Liver (tissue), 9 donors: Measurements from ENCODE around the gene CLTA. TPM values are rescaled to one million over a fixed set of nuclear protein-coding genes. Genes with fewer than 3 reads are reported as not detected.
"Not testable (repeated sequence)": the region's sequence is repeated elsewhere in the genome, so short reads cannot be mapped to it uniquely, and the experiment has no call there.

Source experiments
- DNase-seq: peaks from one replicate; pipeline ENCODE4 v3.0.0-alpha.2; 2017; ENCODE audit warnings: low spot score
- H3K27ac ChIP-seq, 2 donors: one replicate each; pipeline ENCODE4 v1.7.0; 2013; ENCODE audit warnings: inconsistent platforms in 2 of 2, low read length in 2 of 2, control low read depth in 1 of 2, low read depth in 1 of 2, mild to moderate bottlenecking in 1 of 2
- H3K27me3 ChIP-seq, 4 donors: one replicate each; pipeline versions ENCODE4 v1.6.1 to v1.7.0; 2013; ENCODE audit warnings: low read length in 3 of 4, inconsistent platforms in 1 of 4, mild to moderate bottlenecking in 1 of 4, moderate library complexity in 1 of 4; ENCODE audit not compliant: control insufficient read depth in 4 of 4, insufficient read depth in 4 of 4
- H3K36me3 ChIP-seq, 4 donors: one replicate each; pipeline versions ENCODE4 v1.6.1 to v1.7.0; 2013; ENCODE audit warnings: low read length in 3 of 4, mild to moderate bottlenecking in 3 of 4, low read depth in 1 of 4, moderate library complexity in 1 of 4; ENCODE audit not compliant: control insufficient read depth in 4 of 4, insufficient read depth in 3 of 4
- H3K4me1 ChIP-seq, 4 donors: one replicate each; pipeline versions ENCODE4 v1.6.1 to v1.7.0; 2013; ENCODE audit warnings: low read length in 3 of 4, mild to moderate bottlenecking in 3 of 4, moderate library complexity in 1 of 4; ENCODE audit not compliant: control insufficient read depth in 4 of 4, insufficient read depth in 4 of 4
- H3K4me3 ChIP-seq, 3 donors: one replicate each; pipeline versions ENCODE4 v1.6.1 to v1.7.0; 2013; ENCODE audit warnings: low read length in 3 of 3, control low read depth in 1 of 3, low read depth in 1 of 3, mild to moderate bottlenecking in 1 of 3
- H3K9ac ChIP-seq, 2 donors: one replicate each; pipeline ENCODE4 v1.7.0; 2013; ENCODE audit warnings: low read length in 2 of 2, mild to moderate bottlenecking in 2 of 2, moderate library complexity in 2 of 2, control low read depth in 1 of 2, low read depth in 1 of 2
- H3K9me3 ChIP-seq, 4 donors: one replicate each; pipeline versions ENCODE4 v1.6.1 to v1.7.0; 2013; ENCODE audit warnings: low read length in 3 of 4; ENCODE audit not compliant: control insufficient read depth in 4 of 4
- ATF3 ChIP-seq: IDR thresholded peaks from 2 replicates; pipeline ENCODE4 v1.6.1; 2016; ENCODE audit warnings: antibody characterized with exemption
- FOXA2 ChIP-seq: IDR thresholded peaks from 2 replicates; pipeline ENCODE4 v1.6.1; 2016; ENCODE audit warnings: antibody characterized with exemption
- HNF4A ChIP-seq, 2 donors: conservative IDR thresholded peaks; 2 replicates each; pipeline ENCODE4 v1.6.1; 2016; ENCODE audit warnings: antibody characterized with exemption in 2 of 2, mild to moderate bottlenecking in 2 of 2
- RAD21 ChIP-seq, 2 donors: IDR thresholded peaks; 2 replicates each; pipeline ENCODE4 v1.6.1; 2016; ENCODE audit warnings: antibody characterized with exemption in 2 of 2, mild to moderate bottlenecking in 2 of 2
- RXRA ChIP-seq, 2 donors: IDR thresholded peaks; 2 replicates each; pipeline ENCODE4 v1.6.1; 2017 to 2018; ENCODE audit warnings: antibody characterized with exemption in 2 of 2, mild to moderate bottlenecking in 1 of 2
- SP1 ChIP-seq: IDR thresholded peaks from 2 replicates; pipeline ENCODE4 v1.6.1; 2018; ENCODE audit warnings: antibody characterized with exemption, mild to moderate bottlenecking
- WGBS: extraction: QIAGEN DNeasy Blood & Tissue Kit; methylation state at CpG from one replicate; pipeline ENCODE4 v1.1.7; 2013; 5-methylcytosine and 5-hydroxymethylcytosine counted together
- polyA plus RNA-seq, 2 donors: library from polyadenylated mRNA; stranded (reverse) in 1 of 2; unstranded in 1 of 2; fragments of 200-250 nt in 1 of 2; fragments of >200 nt in 1 of 2; fragmentation: Nextera tagmentation in 1 of 2; extraction: Ambion mirVana in 1 of 2; gene quantifications; one replicate each; pipeline versions ENCODE4 v1.2.1 to v1.2.3, GENCODE V29; 2013 to 2015
- total RNA-seq, 2 donors: library from RNA; depleted of rRNA; stranded (reverse); fragments of >200 nt; gene quantifications; one replicate each; pipeline ENCODE4 v1.2.3, GENCODE V29; 2014
- TF ChIP-seq, protein P1 (sequence below): IDR thresholded peaks from 2 replicates; pipeline ENCODE4 v1.6.1; 2016; ENCODE audit warnings: antibody characterized with exemption
- donor health status: healthy.
- donor health status: healthy.
- donor health status: healthy.
- donor health status: healthy.
- donor health status: healthy.

Gene CLTA
- total and polyA plus RNA-seq, 4 donors, result 48.4 to 102 (median 74.6) TPM

- no peak overlapping the region for H3K27ac ChIP-seq
- TF ChIP-seq HNF4A (conservative IDR thresholded peaks at IDR 0.05) (peak; percentile 63 to 81), RAD21 (IDR thresholded peaks at IDR 0.05) (peak in 1 of 2 donors; percentile 18), RXRA (IDR thresholded peaks at IDR 0.05) (peak in 1 of 2 donors; percentile 22), SP1 (peak; percentile 49), ATF3 (no peak)
- no peaks in the 10 kb centered on the region for H3K9me3 ChIP-seq
- H3K4me3 ChIP-seq, result no peak overlapping the region
- 65% methylated on average over 3 of the region's 3 CpGs for WGBS
- peaks cover 34 to 83% (median 73%) of the 10 kb centered on the region in 4 donors for H3K36me3 ChIP-seq
- no peaks in the 10 kb centered on the region for H3K27me3 ChIP-seq
- DNase-seq, result no peak
- H3K4me1 ChIP-seq, result peaks cover 0 to 1% (median 0%) of the 10 kb centered on the region in 4 donors
- no peak overlapping the region for H3K9ac ChIP-seq
Observed at GRCh38 chr9:36221667-36222066, 30.9 kb downstream of the CLTA start.

- H3K27ac ChIP-seq, result no peak overlapping the region
- TF ChIP-seq, protein P1, sequence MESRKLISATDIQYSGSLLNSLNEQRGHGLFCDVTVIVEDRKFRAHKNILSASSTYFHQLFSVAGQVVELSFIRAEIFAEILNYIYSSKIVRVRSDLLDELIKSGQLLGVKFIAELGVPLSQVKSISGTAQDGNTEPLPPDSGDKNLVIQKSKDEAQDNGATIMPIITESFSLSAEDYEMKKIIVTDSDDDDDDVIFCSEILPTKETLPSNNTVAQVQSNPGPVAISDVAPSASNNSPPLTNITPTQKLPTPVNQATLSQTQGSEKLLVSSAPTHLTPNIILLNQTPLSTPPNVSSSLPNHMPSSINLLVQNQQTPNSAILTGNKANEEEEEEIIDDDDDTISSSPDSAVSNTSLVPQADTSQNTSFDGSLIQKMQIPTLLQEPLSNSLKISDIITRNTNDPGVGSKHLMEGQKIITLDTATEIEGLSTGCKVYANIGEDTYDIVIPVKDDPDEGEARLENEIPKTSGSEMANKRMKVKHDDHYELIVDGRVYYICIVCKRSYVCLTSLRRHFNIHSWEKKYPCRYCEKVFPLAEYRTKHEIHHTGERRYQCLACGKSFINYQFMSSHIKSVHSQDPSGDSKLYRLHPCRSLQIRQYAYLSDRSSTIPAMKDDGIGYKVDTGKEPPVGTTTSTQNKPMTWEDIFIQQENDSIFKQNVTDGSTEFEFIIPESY, result no peak
- no peak for TF ChIP-seq FOXA2
- no peak for TF ChIP-seq HNF4A (conservative IDR thresholded peaks at IDR 0.05)
- H3K9ac ChIP-seq, result no peak overlapping the region
- H3K36me3 ChIP-seq, result peaks cover 35 to 83% (median 73%) of the 10 kb centered on the region in 4 donors
- H3K27me3 ChIP-seq, result no peaks in the 10 kb centered on the region
- DNase-seq, result no peak
- WGBS, result 98% methylated on average over 1 of the region's 1 CpG
- H3K9me3 ChIP-seq, result no peaks in the 10 kb centered on the region
- H3K4me3 ChIP-seq, result no peak overlapping the region
- peaks cover 0 to 1% (median 0%) of the 10 kb centered on the region in 4 donors for H3K4me1 ChIP-seq
Observed at GRCh38 chr9:36222449-36222848, 31.7 kb downstream of the CLTA start.

GRCh38 chr9:36237230-36237629 lies 46.5 kb downstream of the CLTA start:
- TF ChIP-seq ATF3 (no peak), RAD21 (IDR thresholded peaks at IDR 0.05) (no peak)
- H3K9me3 ChIP-seq, result no peaks in the 10 kb centered on the region
- 95% methylated on average over 3 of the region's 3 CpGs for WGBS

GRCh38 chr9:36239205-36239604 lies 48.5 kb downstream of the CLTA start:
- H3K9me3 ChIP-seq, result not testable (repeated sequence)

More at GRCh38 chr9:36237230-36237629, 46.5 kb downstream of the CLTA start:
- no peak overlapping the region for H3K9ac ChIP-seq
- H3K36me3 ChIP-seq, result peaks cover 13 to 42% (median 32%) of the 10 kb centered on the region in 4 donors
- no peak overlapping the region for H3K27ac ChIP-seq
- no peaks in the 10 kb centered on the region for H3K4me1 ChIP-seq
- no peak overlapping the region for H3K4me3 ChIP-seq
- H3K27me3 ChIP-seq, result no peaks in the 10 kb centered on the region
- no peak for DNase-seq

GRCh38 chr9:36239675-36240074 lies 49.0 kb downstream of the CLTA start:
- DNase-seq, H3K9ac ChIP-seq, H3K4me1 ChIP-seq, H3K4me3 ChIP-seq, H3K27me3 ChIP-seq, H3K9me3 ChIP-seq, H3K27ac ChIP-seq: not testable (repeated sequence)
- H3K36me3 ChIP-seq, result peaks cover 15 to 26% (median 22%) of the 10 kb centered on the region in 4 donors
- over 99% methylated on average over 3 of the region's 3 CpGs for WGBS

More at GRCh38 chr9:36239205-36239604, 48.5 kb downstream of the CLTA start:
- not testable (repeated sequence) for DNase-seq, H3K4me3 ChIP-seq, H3K9ac ChIP-seq, H3K27me3 ChIP-seq, H3K27ac ChIP-seq, H3K4me1 ChIP-seq
- 98% methylated on average over 7 of the region's 7 CpGs for WGBS
- H3K36me3 ChIP-seq, result peaks cover 16 to 31% (median 26%) of the 10 kb centered on the region in 4 donors
